ENCODE measurements around the gene NUDT5.
"Not testable (repeated sequence)": the region's sequence is repeated elsewhere in the genome, so short reads cannot be mapped to it uniquely, and the experiment has no call there.

The NUDT5 gene

GRCh38 chr10:12195603-12196506, at the start of gene NUDT5, which contains the start of gene CDC123:
NUDT5 (minus strand) TSS chr10:12195891; CDS start chr10:12186291, 9,600 bp downstream.
CDC123 (plus strand) TSS chr10:12196188; CDS start chr10:12196246, 58 bp downstream.
- DNase-seq (ENCODE audit: low spot score): peak; percentile 81

- DNase-seq (ENCODE audit: low spot score): no peak
Observed at GRCh38 chr10:12243864-12244620, 48.4 kb upstream of the NUDT5 start.

- no peak for DNase-seq (ENCODE audit: low spot score)
Observed at GRCh38 chr10:12241810-12242529, 46.3 kb upstream of the NUDT5 start.

GRCh38 chr10:12238821-12239220, 43.1 kb upstream of the NUDT5 start:
- DNase-seq (ENCODE audit: low spot score): no peak

- DNase-seq (ENCODE audit: low spot score): no peak
Observed at GRCh38 chr10:12237265-12238220, 41.9 kb upstream of the NUDT5 start.

- DNase-seq (ENCODE audit: low spot score): no peak
Observed at GRCh38 chr10:12235796-12236195, 40.1 kb upstream of the NUDT5 start.

GRCh38 chr10:12235116-12235694, 39.5 kb upstream of the NUDT5 start:
- no peak for DNase-seq (ENCODE audit: low spot score)

- not testable (repeated sequence) for DNase-seq (ENCODE audit: low spot score)
Observed at GRCh38 chr10:12234687-12235086, 39.0 kb upstream of the NUDT5 start.

- DNase-seq (ENCODE audit: low spot score): no peak
Observed at GRCh38 chr10:12228851-12229250, 33.2 kb upstream of the NUDT5 start.

- DNase-seq (ENCODE audit: low spot score): not testable (repeated sequence)
Observed at GRCh38 chr10:12226438-12226837, 30.7 kb upstream of the NUDT5 start.

- DNase-seq (ENCODE audit: low spot score): no peak
Observed at GRCh38 chr10:12225444-12225843, 29.8 kb upstream of the NUDT5 start.

- DNase-seq (ENCODE audit: low spot score): no peak
Observed at GRCh38 chr10:12221323-12222298, 25.9 kb upstream of the NUDT5 start.

- DNase-seq (ENCODE audit: low spot score): no peak
Observed at GRCh38 chr10:12218991-12219390, 23.3 kb upstream of the NUDT5 start.

- DNase-seq (ENCODE audit: low spot score): peak; percentile 54
Observed at GRCh38 chr10:12214763-12215218, 19.1 kb upstream of the NUDT5 start.

GRCh38 chr10:12214093-12214492, 18.4 kb upstream of the NUDT5 start:
- no peak for DNase-seq (ENCODE audit: low spot score)

GRCh38 chr10:12213621-12214020, 17.9 kb upstream of the NUDT5 start:
- no peak for DNase-seq (ENCODE audit: low spot score)

GRCh38 chr10:12212454-12212853, 16.8 kb upstream of the NUDT5 start:
- DNase-seq (ENCODE audit: low spot score): no peak

GRCh38 chr10:12208460-12208859, 12.8 kb upstream of the NUDT5 start:
- DNase-seq (ENCODE audit: low spot score): no peak

- no peak for DNase-seq (ENCODE audit: low spot score)
Observed at GRCh38 chr10:12207114-12207513, 11.4 kb upstream of the NUDT5 start.
